Measurements from ENCODE around the gene LAIR2.
A peak's percentile ranks its signal among the peaks of the same experiment; 100 is the strongest.
"Not testable (repeated sequence)": the region's sequence is repeated elsewhere in the genome, so short reads cannot be mapped to it uniquely, and the experiment has no call there.

LAIR2 gene

DNA sequence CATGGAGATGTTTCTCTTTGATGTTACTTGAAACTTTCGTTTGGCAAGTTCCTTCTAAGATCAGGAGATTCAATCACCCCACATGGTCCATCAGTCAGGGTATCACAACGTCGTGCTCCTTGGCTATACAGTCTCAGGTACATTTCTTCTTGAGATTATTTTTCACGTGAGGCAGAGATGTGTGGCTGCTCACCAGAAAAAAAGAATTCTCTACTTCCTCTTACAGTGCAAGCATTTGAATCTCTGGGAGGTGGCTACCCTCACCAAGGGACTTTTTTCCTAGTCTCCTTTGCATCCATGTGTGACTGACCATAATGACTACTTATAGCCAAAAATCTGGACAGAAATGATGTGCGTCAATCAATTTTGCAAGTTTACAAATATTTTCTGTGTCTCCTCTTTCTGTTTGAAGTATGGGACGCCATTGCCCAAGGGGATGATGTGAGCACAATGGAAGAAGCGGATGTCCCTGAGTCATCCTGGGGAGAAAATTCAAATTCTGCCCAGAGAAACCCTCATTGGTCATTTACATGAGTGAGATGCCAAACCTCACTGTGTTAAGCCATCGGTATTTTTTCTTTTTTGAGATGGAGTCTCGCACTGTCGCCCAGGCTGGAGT is 8.6 kb upstream of the LAIR2 start:
- DNase-seq (ENCODE audit: low spot score) = no peak

DNA sequence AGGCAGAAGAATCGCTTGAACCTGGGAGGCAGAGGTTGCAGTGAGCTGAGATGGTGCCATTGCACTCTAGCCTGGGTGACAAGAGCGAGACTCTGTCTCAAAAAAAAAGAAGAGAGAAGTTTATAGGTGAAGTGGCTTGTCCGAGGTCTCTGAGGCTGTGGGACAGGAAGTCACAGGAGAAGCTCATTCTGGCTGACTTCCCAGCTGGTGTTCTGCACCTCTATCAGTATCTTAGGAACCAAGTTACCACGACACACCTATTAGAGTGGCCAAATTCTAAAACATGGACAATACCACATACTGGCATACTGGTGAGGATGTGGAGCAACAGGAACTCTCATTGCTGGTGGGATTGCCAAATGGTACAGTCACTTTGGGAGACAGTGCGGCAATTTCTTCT is 7.3 kb upstream of the LAIR2 start:
- not testable (repeated sequence) for DNase-seq (ENCODE audit: low spot score)

DNA sequence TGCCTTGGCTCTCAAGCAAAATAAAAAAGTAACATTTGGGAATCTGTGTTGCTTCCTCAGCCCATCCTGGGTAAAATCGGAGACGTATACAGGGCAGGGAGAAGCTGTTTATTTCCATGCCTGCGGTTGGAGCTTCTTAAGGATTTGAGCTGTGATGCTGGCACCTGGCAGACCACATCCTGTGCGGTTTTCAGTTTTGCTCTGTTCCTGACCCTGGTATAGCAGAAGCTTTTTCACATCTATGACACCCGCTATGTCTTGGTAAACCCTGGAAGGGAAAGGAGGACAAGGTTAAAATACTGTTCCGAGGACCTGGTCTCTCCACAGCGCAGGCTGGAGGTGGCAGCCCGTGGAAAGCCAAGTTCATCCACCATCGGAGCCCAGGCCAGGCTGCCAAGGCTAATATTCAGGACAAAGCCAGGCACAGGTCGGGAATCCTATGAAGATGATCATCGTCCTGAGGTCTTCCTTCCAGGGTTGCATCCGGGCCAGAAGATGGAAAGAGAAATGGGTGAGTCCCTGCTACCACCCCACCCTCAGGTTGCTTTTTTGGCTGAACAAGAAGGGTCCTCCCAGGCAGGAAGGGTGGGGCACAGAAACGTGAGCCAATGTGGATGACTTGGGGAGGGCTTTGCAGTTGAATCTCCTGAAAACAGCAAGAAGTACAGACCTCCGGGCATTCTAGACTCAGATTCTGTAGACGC is 4.7 kb upstream of the LAIR2 start:
- not testable (repeated sequence) for DNase-seq (ENCODE audit: low spot score)

DNA sequence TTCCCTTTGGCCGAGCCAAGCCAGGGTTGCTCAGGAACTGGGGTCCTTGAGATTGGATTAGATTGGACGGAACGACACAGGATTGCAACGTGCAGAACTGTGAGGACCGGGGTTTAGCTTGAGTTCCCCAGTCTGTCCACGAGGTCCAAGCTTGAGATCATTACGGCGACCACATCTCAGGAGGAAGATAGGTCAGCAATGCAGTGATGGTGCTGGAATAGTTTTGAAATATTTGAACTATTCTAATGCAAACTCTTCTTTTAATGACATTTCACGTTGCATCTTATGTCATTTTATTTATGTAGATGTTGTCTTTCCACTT is 4.2 kb upstream of the LAIR2 start:
- not testable (repeated sequence) for DNase-seq (ENCODE audit: low spot score)

DNA sequence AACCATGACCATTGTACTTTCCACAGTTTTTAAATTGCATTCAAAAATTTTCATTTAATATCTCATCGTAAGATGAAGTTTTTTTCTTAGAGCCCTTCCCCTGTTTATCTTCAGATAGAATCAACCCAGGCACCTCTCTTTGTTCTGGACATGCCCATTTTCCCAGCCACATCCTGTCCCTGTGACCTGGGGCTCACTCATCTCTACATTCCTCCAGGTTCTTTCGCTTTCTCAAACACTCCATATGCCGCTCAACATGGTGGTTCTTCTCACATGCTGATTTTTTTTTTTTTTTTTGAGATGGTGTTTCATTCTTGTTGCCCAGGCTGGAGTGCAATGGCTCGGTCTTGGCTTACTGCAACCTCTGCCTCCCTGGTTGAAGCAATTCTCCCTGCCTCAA is 2.9 kb downstream of the LAIR2 start:
- not testable (repeated sequence) for DNase-seq (ENCODE audit: low spot score)

DNA sequence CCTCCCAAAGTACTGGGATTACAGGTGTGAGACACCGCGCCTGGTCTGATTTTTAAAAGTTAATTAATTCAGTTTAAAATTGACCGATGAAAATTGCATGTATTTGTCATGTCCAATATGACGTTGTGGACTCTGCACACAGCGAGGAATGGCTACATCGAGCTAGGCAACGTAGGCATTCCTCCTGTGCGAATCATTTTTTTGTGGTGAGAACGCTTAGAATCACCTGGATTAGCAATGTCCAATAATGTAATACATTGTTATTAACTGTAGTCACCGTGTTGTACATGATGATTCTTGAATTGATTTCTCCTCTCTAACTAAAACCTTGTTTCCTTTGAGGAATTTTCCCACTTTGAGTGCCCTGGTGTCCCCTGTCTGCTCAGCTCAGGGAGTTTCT is 3.4 kb downstream of the LAIR2 start:
- no peak for DNase-seq (ENCODE audit: low spot score)

DNA sequence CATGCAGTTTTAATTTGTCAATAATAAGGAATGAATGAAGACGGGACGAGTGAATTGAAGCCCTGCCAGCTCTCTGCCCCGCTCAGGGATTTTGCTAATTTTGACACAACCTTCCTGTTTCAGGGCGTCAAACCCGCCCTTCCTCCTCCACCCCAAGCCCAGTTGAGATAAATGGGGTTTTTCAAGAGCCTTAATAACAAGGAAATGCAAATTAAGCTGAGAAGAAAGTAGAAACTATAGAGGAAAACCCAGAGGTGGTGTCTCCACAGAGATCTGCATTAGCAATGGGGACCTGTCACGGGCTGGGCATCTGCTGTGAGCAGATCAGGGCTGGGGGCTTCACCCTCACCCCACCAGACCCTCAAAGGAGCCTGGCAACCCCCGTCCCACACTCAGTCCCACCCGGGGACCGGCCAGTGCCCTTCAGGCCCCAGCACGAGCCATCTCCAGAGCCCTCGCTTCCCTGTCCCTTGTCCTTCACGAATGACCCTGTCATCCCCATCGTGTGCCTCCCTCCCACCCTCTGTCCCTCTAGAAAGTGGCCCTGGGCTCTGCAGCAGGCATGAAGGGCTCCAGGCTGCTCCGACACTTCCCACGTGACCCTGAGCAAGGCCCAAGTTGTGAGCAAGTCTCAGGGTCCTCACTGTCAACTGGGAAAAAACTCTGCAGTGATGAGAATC is 4.5 kb downstream of the LAIR2 start:
- DNase-seq (ENCODE audit: low spot score) = not testable (repeated sequence)

DNA sequence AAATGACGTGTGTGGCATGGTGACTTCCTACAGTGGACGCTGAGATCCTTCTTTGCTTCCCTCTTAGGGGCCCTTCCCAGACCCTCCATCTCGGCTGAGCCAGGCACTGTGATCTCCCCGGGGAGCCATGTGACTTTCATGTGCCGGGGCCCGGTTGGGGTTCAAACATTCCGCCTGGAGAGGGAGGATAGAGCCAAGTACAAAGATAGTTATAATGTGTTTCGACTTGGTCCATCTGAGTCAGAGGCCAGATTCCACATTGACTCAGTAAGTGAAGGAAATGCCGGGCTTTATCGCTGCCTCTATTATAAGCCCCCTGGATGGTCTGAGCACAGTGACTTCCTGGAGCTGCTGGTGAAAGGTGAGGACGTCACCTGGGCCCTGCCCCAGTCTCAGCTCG is 5.2 kb downstream of the LAIR2 start:
- no peak for DNase-seq (ENCODE audit: low spot score)

DNA sequence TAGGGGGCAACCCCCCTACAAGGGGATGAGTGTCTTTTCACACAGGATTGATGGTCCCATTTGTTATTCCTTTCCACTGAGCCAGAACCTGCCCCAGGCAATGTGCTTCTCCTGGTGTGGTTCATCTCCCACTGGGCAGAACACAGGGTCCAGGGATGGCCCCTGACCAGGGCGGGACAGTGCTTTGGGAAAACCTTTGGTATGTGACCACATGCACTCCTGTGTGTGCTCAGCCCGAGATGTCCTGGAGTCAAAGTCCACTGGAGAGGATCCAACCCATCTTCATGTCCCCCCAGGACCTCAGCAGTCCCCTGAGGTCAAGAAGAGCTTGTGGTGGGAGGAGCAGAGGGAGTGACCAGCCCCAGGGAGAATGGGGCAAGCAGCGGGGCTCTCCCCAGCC is 5.9 kb downstream of the LAIR2 start:
- not testable (repeated sequence) for DNase-seq (ENCODE audit: low spot score)

DNA sequence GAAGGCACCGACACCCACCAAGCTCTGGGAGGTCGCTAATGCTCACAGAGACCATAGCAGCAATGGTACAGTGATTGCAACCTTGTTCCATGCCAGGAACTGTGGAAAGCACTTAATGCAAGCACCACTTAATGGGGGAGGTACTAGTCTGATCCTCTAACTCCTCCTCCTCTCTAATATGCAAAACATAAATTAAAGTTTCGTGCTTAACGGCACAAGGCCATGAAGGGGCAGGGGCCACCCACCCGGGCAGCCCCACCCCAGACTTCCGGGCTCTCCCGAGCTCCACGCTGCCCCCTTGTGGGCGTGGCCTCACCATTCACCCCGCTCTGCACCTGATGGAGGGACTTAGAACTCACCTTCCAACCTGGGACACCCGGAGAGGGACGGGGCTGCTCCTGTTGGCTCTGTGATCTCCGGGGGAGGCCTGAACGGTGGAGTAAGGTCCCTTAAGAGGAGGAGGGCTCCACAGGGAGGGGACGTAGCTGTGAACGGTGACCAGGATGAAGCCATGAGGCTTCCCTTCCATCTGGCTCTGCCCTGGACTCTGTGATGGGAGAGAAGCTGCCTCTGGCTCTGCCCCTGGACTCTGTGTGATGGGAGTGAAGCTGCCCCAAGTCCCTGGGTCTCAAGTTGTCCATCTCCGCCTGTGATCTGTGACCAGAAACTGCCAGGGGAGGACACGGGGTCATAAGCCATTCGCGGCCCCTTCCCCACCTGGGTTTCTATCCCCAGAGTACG is 6.7 kb downstream of the LAIR2 start:
- DNase-seq (ENCODE audit: low spot score) = not testable (repeated sequence)

DNA sequence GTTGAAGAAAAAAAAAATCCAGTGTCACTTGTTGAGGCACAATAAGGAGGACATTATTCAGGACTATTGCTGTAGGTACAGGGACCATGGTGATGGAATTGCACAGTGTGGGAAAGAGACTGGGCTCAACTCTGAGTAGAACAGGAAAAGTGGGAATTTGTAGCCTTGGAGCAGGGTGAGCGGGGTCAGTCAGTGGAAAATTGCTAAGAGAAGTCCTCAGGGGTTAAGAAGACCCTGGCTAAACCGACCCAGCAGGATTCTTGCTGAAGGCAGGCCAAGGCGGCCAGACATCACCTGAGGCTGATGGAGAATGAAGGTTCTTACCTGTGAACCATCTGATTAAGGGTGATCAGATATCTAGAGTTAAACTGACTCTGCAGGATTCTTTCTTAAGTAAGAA is 12.5 kb downstream of the LAIR2 start:
- no peak for DNase-seq (ENCODE audit: low spot score)

DNA sequence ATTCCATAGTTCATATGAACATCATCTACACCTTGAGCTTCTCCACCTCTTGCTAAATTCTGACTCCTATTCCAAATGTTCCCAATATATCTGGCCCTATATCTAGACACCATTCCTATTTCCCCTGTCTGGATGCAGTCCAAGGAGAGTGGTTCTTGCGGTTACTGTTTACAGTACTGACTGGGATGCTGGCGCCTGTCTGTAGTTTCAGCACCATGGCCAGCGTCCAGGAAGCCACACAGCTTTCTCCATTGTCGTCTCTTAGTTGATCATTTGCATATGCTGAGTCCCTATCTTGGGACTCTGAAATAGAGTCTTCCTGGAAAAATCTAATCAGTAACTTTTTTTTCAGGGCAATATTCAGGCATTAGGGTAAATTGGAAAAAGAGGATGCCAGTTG is 14.9 kb downstream of the LAIR2 start:
- DNase-seq (ENCODE audit: low spot score) = peak; percentile 40

DNA sequence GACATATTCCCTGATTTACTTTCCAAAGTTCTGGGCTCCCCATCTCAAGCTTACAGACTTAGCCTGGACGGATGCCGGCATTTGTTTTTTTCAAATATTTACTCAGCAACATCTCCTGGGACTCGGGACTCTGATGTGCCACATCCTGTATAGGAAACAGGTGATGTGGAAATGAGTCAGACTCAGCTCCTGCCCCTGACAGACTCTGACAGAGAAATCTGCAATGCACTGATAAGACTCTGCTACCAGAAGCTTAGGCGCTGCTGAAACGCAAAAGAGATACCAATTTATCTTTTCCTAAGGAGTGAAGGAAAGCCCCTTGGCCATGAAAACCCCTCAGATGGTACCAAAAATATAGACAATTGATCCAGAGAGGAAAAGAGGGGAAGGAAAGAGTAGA is 16.2 kb downstream of the LAIR2 start:
- DNase-seq (ENCODE audit: low spot score) = no peak

DNA sequence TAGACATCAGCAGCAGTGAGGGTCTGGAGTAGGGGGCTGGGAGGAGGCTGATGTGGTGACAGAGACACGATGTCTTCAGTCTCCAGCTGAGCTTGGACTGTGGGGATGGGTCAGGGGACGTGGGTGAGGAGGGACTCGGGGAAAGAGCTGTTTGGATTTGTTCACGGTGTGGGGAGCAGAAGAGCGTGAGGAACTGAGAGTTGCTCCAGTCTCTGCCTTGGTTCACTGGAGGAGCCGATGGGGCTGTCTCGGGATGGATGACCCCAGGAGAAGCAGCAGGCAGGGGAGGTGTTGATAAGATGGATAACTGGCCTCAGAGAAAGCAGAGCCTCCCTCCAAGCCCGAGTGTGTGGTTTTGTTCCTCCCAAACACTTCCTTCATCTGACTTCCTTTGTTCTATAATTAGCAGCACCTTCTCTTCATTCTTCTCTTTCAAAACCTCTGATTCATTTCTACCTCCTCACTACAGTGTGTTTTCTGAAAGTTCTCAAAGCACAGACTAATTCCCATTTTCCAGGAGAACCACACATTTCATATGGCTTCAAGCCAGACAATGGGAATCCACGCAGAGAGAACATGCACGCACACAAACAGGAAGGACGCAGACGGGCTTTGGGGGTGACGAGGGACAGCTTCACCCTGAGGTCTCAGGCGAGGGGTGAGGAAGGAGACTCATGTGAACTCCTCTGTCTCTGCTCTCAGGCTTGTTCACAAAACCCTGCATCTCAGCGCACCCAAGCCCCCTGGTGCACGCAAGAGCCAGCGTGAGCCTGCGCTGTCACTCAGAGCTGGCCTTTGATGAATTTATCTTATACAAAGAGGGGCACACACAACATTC is 18.6 kb downstream of the LAIR2 start:
- DNase-seq (ENCODE audit: low spot score) = no peak

DNA sequence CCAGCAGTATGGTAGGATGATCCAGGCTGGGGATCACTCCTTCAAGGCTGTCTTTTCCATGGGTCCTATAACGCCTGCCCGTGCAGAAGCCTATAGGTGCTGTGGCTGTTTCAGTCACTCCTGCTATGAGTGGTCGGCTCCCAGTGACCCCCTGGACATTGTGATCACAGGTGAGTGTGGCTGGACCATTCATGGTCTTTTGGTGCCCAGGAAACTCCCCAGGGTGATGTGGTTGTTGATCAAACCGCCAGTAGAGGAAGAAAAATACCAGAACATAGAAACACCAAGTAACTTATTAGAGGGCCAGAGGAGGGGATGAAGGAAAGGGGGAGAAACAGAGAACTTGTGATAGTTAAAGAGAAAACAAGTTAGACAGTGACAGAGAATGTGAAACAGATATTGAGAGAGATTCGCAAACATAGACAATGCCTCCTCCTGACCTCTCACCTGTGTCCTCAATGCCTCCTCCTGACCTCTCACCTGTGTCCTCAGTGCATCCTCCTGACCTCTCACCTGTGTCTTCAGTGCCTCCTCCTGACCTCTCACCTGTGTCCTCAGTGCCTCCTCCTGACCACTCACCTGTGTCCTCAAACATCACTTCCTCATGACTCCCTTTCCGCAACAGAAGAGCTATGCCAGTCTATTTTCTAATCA is 19.4 kb downstream of the LAIR2 start:
- no peak for DNase-seq (ENCODE audit: low spot score)

DNA sequence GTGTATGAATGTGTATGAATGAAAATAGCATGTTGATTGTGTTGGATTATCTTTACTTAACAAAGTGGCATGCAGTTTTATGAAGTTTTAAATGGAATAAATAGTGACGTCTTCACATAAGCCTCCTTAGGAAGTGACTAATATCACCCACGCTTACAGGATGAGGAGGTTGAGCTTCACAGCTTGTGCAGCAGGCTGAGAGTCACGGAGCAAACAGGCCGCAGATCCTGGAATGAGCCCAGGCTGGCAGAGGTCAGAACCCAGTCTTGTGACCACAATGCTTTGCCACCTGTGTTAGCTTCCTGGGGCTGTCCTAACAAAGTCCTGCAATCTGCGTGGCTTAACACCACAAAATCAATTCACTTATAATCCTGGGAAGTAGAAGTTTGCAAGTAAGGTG is 20.8 kb downstream of the LAIR2 start:
- DNase-seq (ENCODE audit: low spot score) = no peak

DNA sequence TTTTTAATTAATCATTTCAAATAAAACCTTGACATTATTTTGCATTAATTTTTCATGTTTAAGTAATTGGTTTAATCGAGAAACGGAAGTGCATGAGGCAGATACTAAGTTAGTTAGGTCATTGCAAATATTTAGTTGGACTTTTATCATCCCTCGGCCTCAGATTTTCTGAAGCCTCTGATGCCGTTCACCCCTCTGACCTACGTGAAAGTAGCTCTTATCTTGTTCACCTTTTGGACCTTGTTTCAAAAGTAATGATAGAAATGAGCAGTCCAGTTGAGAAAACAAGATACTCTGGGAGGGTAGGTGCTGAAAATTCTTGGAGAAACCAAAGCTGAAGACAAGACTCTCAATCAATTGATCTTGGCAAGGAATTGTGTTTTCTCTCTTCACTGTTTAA is 23.0 kb downstream of the LAIR2 start:
- DNase-seq (ENCODE audit: low spot score) = no peak

DNA sequence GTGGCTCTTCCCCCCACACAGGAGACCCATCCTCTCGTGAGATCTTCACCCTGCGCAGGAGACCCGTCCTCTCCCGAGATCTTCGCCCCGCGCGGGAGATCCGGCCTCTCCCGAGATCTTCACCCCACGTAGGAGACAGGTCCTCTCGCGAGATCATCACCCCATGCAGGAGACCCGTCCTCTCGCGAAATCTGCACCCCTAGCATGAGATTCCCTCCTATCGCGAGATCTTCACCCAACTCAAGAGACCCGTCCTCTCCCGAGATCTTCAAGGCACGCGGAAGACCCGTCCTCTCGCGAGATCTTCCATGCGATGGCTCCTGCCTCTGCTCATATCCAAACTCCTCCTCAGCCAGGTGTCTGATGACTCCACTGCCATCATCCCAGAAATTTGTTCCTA is 24.3 kb downstream of the LAIR2 start:
- no peak for DNase-seq (ENCODE audit: low spot score)

DNA sequence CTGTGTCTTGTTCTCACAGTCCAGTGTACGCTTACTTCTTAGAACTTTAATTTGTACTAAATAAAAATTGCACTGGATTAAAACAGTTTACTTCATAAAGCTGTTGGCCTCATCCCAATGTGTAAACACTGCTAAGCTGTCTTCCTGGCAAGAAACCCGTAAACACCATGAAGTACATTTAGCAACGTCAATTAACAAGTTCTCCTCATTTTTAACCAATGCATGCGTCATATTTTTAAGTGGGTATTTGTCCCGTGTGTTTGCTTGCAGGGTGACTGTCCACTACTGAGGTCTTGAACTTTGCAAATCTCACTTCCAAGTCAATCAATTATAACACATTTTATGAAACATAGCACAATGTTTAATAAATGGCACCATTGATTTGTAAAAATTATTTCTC is 28.2 kb downstream of the LAIR2 start:
- DNase-seq (ENCODE audit: low spot score) = no peak

DNA sequence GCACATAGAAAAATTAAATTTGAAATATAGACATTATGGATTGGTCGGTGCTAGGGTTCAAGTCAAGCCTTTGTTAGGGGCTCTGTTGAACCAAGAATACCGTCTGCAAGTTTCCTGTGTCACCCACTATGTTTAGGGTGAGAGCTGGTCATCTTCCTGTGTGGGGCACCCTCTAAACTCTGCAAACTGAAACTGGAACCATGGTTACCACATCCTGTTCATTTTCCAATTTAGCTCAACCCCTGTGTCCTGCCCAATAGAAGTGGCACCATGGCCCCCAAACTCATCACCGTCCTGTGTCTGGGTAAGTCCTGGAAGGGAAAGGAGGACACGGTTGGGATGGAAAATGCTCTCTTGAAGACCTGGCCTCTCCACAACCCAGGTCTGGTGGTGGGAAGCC is 29.9 kb downstream of the LAIR2 start:
- no peak for DNase-seq (ENCODE audit: low spot score)

DNA sequence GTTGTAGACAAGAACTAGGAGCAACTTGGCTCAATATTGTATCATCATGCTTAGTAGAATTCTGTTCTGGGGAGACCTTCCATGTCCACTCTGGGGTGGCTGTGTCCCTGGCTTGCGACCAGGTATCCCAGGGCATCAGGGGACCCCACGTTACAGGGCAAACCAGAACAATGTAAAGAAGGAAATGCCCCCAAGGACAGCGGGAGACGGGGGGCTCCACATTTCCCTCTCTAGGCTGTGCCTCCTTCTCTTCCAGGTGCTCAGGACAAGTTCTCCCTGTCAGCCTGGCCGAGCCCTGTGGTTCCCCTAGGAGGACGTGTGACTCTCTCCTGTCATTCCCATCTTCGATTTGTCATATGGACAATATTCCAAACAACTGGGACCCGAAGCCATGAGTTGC is 30.8 kb downstream of the LAIR2 start:
- DNase-seq (ENCODE audit: low spot score) = no peak

DNA sequence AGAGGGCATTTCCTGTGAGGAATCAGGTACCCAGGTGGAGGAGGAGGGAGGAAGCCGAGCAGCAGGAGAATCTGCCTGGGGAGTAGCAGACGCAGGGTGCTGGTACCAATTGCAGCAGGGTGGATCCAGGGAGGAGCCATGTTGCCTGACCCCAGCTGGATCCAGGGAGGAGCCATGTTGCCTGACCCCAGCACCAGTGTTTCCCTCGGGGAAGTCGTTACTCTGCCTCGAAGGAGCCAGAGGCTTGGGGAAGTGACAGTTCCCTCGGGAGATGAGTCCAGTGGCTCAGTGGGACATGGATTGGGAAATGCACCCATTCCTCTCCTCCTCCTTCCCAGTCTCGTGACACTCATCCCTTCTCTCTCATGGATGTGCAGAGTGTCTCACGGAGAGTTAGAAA is 31.5 kb downstream of the LAIR2 start:
- DNase-seq (ENCODE audit: low spot score) = no peak

All from AG08395 (cell line).